HL-60/S4 treated with retinoic acid at 250 ng/mL for 4 days and 3 days (cell line): ENCODE measurements around the gene INPP5D.

ENCODE experiments used
- in situ Hi-C: fragments of 300-500 bp; cut with MboI; formaldehyde crosslinking; loops from 2 replicates; pipeline ENCODE4 v1.7.0; 2022; ENCODE audit warnings: low sequenced_read_pairs

The INPP5D gene

GRCh38 chr2:233032551-233033320 lies 27.4 kb upstream of the INPP5D start, which contains the start of gene NEU2:
Gene NEU2 (plus strand): TSS chr2:233032672. CDS start chr2:233032672, 0 bp downstream.
- in situ Hi-C loops: no loop called here

- in situ Hi-C loops: no loop called here
Measured at GRCh38 chr2:233033672-233034071, 26.5 kb upstream of the INPP5D start.

GRCh38 chr2:233034091-233034882 lies 25.9 kb upstream of the INPP5D start:
- in situ Hi-C loops: no loop called here

- in situ Hi-C loops: no loop called here
Measured at GRCh38 chr2:233035426-233036161, 24.5 kb upstream of the INPP5D start.

GRCh38 chr2:233036162-233036838 lies 23.8 kb upstream of the INPP5D start:
- in situ Hi-C loops: no loop called here

- in situ Hi-C loops: no loop called here
Measured at GRCh38 chr2:233037078-233037477, 23.1 kb upstream of the INPP5D start.

DNA sequence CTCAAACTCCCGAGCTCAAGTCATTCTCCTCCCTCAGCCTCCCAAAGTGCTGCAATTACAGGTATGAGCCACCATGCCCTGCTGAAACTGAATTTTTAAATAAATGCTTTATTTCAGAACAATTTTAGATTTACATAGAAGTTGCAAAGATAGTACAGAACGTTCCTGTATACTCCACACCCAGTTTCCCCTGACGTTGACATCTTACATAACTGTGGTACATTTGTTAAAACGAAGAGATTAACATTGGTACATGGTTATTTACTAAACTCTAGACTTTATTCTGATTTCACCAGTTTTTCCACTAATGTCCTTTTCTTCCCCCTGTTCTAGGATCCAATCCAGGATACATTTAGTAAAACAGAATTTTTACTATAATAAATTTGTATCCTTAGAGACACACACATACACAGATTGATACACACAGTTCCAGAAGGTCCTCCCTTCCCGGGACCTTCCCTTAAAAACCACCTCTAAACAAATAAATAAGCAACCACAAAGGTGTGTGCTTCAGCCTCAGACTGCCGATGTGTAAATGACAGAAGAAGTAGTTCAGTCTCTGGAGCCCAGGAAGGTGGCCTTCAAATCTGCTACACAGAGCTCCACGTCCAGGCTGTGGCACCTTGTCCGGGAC lies 20.8 kb upstream of the INPP5D start:
- in situ Hi-C loops: no loop called here

DNA sequence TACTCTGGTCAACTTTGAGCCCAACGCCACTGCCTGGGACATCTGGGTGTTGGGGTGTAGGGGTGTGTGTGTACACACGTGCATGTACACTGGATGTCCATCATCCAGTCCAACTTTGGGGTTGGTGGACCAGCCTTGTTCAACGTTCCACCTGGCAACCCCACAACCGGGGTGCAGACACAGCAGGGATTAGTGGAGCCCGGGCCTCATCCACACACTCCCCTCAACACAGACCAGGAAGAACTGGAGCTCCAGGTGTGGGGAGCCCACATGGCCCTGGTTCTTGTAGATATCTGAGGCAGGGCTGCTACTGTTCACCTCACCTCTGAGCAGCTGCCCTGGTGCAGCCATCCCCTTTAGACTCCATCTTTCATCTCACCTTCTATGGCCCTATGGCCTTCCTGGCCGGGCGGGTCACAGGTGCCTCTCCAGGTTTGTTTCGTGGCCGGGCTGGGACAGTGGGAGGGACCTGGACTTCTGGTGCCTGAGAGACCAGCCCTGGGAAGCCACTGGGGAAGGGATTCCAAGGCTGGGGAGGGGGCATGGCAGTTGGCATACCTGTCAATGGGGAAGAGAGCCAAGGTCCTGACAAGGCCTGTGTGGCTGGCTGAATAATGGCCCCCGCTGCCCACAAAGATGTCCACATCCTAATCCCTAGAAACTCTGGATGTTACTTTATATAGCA lies 20.2 kb upstream of the INPP5D start:
- in situ Hi-C loops: no loop called here

GRCh38 chr2:233040571-233040970 lies 19.6 kb upstream of the INPP5D start:
- in situ Hi-C loops: no loop called here

GRCh38 chr2:233041722-233042323 lies 18.3 kb upstream of the INPP5D start:
- in situ Hi-C loops: no loop called here

- in situ Hi-C loops: no loop called here
Measured at GRCh38 chr2:233042549-233042948, 17.6 kb upstream of the INPP5D start.

DNA sequence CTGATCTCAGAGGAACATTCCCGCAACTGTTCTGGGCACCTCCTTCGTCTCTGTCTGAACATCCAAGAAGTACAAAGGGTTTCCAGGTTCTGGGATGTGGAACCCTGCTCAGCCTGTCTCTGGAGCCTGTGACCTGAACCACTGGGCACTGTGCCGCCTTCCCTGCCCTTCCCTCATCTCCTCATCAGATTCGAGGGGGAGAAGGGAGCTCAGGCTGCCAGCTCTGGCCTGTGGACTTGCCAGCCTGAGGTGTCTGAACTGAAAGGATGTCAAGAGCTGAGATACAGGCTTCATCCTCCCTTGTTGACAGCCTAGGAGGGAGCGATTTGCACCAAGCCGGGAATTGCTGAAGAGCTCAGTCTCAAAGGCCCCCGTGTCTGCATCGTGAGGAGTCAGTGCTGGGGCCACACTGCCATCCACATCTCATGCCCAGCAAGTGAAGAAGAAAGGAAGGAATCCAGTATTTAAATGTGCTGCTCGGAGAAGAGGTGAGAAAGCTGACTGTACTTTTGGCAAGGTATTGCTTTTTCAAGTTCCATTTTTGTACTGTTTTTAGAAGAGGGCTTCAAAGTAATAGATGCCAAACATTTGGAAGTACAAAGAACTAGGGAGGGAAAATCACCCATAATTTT lies 15.1 kb upstream of the INPP5D start:
- in situ Hi-C loops: no loop called here

DNA sequence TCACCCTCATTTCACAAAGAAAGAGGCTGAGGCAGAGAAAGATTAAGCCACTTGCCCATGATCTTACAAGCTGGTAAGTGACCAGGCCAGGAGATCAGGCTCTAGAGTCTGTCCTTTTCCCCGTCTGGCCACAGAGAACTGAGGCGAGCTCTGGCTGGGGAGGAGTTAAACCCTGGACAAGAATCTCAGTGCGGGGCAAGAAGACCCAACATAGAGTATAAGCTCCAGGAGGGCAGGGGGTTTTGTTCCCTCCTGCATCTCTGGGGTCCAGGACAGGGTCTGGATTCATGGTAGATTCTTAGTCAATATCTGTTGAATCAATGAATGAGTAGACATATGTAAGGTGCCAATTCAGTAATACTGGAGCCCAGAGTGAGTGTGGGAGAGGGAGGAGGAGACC lies 12.9 kb upstream of the INPP5D start:
- in situ Hi-C loops: no loop called here

DNA sequence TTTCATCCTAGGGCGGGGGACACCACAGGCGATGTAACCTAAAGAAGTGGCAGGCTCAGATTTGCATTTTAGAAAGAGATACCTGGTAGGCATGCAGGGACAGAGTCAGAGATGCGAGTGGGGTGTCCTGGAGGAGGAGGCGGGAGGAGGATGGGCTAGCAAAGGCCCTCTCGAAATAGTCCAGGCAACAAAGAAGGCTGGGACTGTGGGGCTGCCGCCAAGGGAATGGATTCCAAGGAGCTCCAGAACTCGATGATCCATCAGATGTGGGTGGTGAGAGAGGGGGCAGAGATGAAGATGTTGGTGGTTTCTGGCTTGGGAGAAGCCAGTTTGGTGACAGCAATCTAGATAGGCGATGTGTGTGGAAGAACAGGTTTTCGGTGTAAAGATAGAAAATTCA lies 12.5 kb upstream of the INPP5D start:
- in situ Hi-C loops: no loop called here

DNA sequence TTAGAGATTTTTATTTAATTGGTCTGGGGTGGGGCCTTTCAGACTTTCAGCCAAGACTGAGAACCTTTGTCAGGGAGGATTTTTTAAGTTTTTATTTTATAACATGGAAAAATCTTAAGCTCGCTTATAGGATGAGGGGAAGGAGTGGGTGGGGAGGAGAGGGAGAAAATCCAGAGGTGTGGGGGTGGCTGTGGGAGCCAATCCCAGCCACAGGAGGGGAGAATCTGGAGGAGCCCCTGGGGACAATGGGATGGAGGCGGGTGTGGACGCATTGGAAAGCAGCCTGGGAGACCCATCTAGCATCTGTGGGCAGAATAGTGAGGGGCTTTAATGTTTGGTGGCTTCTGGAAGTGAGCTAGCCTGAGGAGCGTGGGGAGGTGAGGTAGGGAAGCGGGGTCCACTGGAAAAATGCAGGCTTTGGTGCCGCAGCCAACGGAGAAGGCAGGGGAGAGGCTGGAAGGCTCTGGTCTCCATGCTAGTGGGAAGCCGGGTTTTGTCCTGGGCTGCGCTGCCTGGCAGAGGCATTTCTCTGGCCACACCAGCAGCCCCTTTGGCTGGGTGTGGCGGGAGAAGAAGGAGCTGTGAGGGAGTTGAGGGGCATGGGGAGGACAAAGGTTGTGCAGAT lies 11.5 kb upstream of the INPP5D start:
- in situ Hi-C loops: no loop called here

GRCh38 chr2:233049194-233049761 lies 10.9 kb upstream of the INPP5D start:
- in situ Hi-C loops: no loop called here

- in situ Hi-C loops: no loop called here
Measured at GRCh38 chr2:233051241-233052149, 8.6 kb upstream of the INPP5D start.
